Fibroblast of mammary gland (primary cell): ENCODE results near the gene MTCL3.

Experiments
- DNase-seq: peaks from one replicate; pipeline ENCODE4 v3.0.0-alpha.2; 2010; ENCODE audit warnings: low read depth
- H3K4me3 ChIP-seq: 2 replicates; pipeline ENCODE4 v1.5.1; 2011; ENCODE audit warnings: low read depth, mild to moderate bottlenecking, low read length, moderate library complexity; ENCODE audit not compliant: control insufficient read depth
- TF ChIP-seq, protein P1 (sequence below): conservative IDR thresholded peaks from 2 replicates; pipeline ENCODE4 v1.5.1; 2011; ENCODE audit warnings: low read depth, low read length, inconsistent platforms; ENCODE audit not compliant: control insufficient read depth, insufficient read depth

MTCL3 gene

DNA sequence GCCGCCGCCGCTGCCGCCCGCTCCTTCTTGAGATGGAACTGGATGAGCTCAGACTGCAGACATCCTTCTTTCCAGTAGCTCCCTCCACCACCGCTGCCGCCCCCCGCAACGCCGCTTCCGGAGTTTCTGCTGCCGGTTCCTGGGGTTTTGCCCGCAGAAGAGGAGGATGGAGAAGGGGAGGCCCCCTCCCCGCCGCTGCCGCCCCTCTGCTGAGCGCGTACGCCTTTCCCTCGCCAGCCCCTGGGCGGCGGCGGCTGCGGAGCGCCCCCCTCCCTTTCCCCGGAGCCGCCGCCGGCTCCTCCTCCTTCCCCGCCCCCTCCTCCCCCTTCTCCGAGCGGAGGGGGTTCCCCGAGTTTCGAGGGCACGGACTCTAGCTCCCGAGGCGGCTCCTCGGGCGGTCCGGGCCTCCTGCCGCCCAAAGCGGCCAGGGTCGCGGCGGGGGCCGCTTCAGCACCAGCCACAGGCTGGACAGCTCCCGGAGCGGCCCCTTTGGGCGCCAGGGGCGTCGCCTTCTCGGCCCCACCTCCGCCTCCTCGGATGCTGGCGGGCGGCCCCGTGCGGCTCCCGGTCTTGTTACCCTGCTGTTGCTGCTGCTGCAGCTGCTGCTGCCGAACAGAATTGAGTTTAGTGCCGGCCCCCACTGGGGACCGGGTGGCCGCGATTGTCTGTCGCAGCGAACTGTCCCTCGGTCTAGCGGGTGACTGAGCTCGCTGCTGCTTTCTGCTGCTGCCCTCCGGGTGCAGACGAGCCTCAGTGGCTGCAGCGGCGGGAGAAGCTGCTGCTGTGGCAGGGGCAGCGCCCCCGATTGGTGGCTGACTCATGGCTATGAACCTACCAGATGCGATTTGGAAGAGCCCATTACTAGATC, 3.1 kb downstream of the MTCL3 start:
- DNase-seq, result peak; percentile 58
- peak overlapping the region; percentile 69 for H3K4me3 ChIP-seq
- TF ChIP-seq, protein P1, sequence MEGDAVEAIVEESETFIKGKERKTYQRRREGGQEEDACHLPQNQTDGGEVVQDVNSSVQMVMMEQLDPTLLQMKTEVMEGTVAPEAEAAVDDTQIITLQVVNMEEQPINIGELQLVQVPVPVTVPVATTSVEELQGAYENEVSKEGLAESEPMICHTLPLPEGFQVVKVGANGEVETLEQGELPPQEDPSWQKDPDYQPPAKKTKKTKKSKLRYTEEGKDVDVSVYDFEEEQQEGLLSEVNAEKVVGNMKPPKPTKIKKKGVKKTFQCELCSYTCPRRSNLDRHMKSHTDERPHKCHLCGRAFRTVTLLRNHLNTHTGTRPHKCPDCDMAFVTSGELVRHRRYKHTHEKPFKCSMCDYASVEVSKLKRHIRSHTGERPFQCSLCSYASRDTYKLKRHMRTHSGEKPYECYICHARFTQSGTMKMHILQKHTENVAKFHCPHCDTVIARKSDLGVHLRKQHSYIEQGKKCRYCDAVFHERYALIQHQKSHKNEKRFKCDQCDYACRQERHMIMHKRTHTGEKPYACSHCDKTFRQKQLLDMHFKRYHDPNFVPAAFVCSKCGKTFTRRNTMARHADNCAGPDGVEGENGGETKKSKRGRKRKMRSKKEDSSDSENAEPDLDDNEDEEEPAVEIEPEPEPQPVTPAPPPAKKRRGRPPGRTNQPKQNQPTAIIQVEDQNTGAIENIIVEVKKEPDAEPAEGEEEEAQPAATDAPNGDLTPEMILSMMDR, result no peak

DNA sequence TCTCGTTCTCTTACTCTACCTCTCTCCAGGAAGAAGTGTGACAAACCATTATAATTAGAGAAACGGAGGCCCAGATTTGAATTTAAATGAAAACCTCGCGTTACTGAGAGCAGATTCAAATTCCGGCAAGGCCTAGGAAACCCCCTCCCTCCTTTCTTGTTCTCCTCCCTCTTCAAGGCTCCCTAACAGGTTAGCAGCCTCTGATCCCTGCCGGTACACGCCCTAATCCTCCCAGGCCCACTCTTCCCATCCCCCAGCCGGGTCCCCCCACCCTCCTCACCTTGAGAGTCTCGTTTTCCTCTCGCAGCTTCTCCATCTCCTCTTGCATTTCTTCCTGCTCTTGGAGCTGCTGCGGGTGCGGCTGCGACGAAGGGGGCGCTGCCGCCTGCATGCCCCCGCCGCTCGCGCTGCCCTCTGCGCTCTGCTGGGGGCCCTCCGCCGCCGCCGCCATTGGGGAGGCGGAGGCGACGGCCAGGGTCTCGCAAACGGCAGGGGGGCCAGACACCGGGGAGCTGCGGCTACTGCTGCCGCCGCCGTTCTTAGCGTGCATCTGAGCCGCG, 3.8 kb downstream of the MTCL3 start:
- peak overlapping the region; percentile 69 for H3K4me3 ChIP-seq
- TF ChIP-seq, protein P1, result no peak
- DNase-seq, result peak; percentile 28

DNA sequence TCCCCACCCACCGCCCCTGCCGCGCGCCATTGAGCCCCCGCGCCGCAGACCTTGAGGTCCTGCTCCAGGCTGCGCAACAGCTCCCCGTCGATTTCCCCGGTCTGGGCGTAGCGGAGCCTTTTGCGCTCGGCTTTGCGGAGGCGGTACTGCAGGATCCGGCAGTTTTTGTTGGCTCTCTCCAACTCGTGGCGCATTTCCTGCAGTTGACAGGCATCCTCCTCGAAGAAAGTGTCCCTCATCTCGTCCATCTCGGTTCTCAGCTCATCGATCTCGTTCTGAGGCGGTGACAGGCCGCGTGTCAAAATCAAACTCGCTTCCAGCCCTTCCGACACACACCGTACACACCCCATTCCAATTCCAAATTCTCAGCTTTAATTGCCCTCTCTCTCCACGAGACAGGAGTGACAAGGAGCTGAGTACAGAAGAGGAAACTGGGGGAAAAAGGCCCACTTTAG, 4.3 kb downstream of the MTCL3 start:
- peak; percentile 67 for DNase-seq
- H3K4me3 ChIP-seq, result peak overlapping the region; percentile 69
- TF ChIP-seq, protein P1, result no peak

DNA sequence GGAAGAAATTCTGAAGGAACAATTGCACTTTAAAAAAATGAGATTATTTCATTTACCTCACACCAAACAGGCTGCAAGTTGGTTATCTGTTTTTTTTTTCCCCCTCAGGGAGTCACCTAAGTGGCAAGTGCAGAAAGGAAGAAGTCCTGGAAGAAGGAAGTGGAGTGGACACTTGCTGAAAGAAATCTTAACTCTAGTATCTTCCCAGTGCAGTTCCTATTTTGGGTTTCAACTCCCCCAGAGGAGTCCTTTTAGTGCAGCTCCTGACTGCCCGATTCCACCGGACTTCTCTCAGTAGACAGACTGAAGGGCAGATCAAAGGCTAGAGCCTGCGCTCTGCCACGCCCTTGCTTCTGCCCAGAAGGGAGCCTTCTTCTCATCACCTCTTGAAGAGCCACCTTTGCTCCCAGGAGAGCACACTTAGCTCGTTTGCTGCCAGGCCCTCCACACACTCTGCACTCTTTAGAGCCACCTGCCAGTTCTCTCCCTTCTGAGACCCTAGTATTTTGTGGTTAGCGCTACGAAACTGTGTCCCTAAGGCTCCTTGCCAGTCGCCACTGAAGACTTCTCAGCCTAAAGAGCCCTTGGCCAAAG, 4.9 kb downstream of the MTCL3 start:
- TF ChIP-seq, protein P1, result no peak
- H3K4me3 ChIP-seq, result peak overlapping the region; percentile 69
- DNase-seq, result no peak

DNA sequence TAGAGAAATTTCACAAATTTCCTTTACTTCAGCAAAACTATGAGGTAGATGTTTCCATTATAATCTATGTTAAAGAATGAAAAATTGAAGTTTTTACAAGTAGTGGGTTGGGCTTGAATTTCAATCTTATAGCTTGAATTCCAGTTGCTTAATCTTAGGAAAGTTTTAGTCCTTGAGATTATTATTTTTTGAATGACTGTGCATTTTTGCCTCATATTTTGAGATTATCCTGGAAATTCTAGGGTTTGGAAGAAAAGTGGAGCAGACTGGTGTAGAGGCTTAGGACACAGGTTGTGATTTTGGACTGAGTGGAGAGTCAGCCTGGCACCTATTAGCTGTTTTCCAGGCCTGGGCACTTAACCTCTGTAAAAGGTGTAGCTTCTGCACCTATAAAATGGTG, 5.7 kb downstream of the MTCL3 start:
- TF ChIP-seq, protein P1, result no peak
- DNase-seq, result no peak

DNA sequence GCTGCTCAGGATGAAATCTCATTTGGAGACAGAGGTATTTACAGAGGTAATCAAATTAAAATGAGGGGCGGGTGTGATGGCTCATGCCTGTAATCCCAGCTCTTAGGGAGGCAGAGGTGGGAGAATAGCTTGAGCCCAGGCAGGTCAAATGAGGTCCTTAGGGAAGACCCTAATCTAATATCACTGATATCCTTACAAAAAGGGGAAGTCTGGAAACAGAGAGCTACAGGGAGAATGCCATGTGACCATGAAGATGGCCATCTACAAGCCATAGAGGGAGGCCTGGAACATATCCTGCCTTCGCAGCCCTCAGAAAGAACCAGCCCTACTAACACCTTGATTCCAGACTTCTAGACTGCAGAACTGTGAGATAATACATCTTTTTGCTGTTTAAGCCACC, 8.3 kb downstream of the MTCL3 start:
- TF ChIP-seq, protein P1, result no peak
- no peak overlapping the region for H3K4me3 ChIP-seq
- no peak for DNase-seq

More for the DNA sequence above, 5.7 kb downstream of the MTCL3 start:
- no peak overlapping the region for H3K4me3 ChIP-seq
